PC-9 (cell line): Measurements from ENCODE around the gene SYCE3.

Experiments
- CTCF ChIP-seq: fragments of 200-600 bp; sonication (generic); conservative IDR thresholded peaks from 2 replicates; pipeline ENCODE4 v1.6.1; 2017; ENCODE audit warnings: mixed run types, antibody characterized with exemption, mild to moderate bottlenecking, moderate library complexity
- EZH2 ChIP-seq: fragments of 200-600 bp; sonication (generic); IDR thresholded peaks from 2 replicates; pipeline ENCODE4 v1.8.0; 2017; ENCODE audit warnings: antibody characterized with exemption, low read depth

GRCh38 chr22:50577697-50577986 is 14.9 kb upstream of the SYCE3 start:
- no peak for TF ChIP-seq CTCF
- TF ChIP-seq EZH2: no peak
